DMS114 treated with DMSO at 0.1 percent for 48 hours (cell line): ENCODE results near the gene PSPN.

ENCODE experiments used
- DNase-seq: peaks from one replicate; lab custom pipeline; 2025; ENCODE audit not compliant: unreplicated experiment; lab: John Stamatoyannopoulos, UW

The PSPN gene

GRCh38 chr19:6333439-6333838 lies 42.3 kb downstream of the PSPN start, which contains the start of gene ACER1:
Gene ACER1, minus strand, starts transcription at chr19:6333612. Its CDS starts 61 bp downstream, at chr19:6333551.
- DNase-seq, result no peak

- no peak for DNase-seq
Measured at GRCh38 chr19:6326815-6327214, 48.9 kb downstream of the PSPN start.

- DNase-seq, result no peak
Measured at GRCh38 chr19:6325614-6326013, 50.1 kb downstream of the PSPN start.
